COLO668 (cell line): ENCODE measurements around the gene PIP5K1B.

Experiments
- DNase-seq: peaks from one replicate; lab custom pipeline; 2025; ENCODE audit not compliant: unreplicated experiment; lab: John Stamatoyannopoulos, UW

PIP5K1B gene

GRCh38 chr9:68768619-68769018, 63.6 kb downstream of the PIP5K1B start:
- DNase-seq: no peak

- no peak for DNase-seq
Measured at GRCh38 chr9:68769852-68770251, 64.8 kb downstream of the PIP5K1B start.

GRCh38 chr9:68771376-68771775, 66.3 kb downstream of the PIP5K1B start:
- no peak for DNase-seq

- no peak for DNase-seq
Measured at GRCh38 chr9:68775003-68775730, 70.1 kb downstream of the PIP5K1B start.

GRCh38 chr9:68777070-68777763, 72.2 kb downstream of the PIP5K1B start:
- no peak for DNase-seq

GRCh38 chr9:68778635-68779034, 73.6 kb downstream of the PIP5K1B start:
- no peak for DNase-seq

GRCh38 chr9:68779558-68780379, 74.7 kb downstream of the PIP5K1B start:
- DNase-seq: peak; percentile 96

GRCh38 chr9:68780380-68780712, 75.3 kb downstream of the PIP5K1B start:
- no peak for DNase-seq

- DNase-seq: no peak
Measured at GRCh38 chr9:68780720-68781119, 75.7 kb downstream of the PIP5K1B start.

- no peak for DNase-seq
Measured at GRCh38 chr9:68781928-68782327, 76.9 kb downstream of the PIP5K1B start.

GRCh38 chr9:68782546-68782945, 77.5 kb downstream of the PIP5K1B start:
- no peak for DNase-seq

- DNase-seq: no peak
Measured at GRCh38 chr9:68785965-68786364, 80.9 kb downstream of the PIP5K1B start.

- no peak for DNase-seq
Measured at GRCh38 chr9:68791169-68791568, 86.1 kb downstream of the PIP5K1B start.

- no peak for DNase-seq
Measured at GRCh38 chr9:68793605-68794343, 88.7 kb downstream of the PIP5K1B start.

GRCh38 chr9:68794898-68795297, 89.9 kb downstream of the PIP5K1B start:
- DNase-seq: no peak

GRCh38 chr9:68795411-68795810, 90.4 kb downstream of the PIP5K1B start:
- DNase-seq: no peak

- no peak for DNase-seq
Measured at GRCh38 chr9:68797116-68797515, 92.1 kb downstream of the PIP5K1B start.

GRCh38 chr9:68798423-68798822, 93.4 kb downstream of the PIP5K1B start:
- no peak for DNase-seq

- DNase-seq: no peak
Measured at GRCh38 chr9:68800836-68801235, 95.8 kb downstream of the PIP5K1B start.

- no peak for DNase-seq
Measured at GRCh38 chr9:68802525-68803015, 97.5 kb downstream of the PIP5K1B start.
